A549 (cell line): Measurements from ENCODE around the gene CPB2. TPM values are rescaled to one million over a fixed set of nuclear protein-coding genes. Genes with fewer than 3 reads are reported as not detected.

Experiments used
- ATAC-seq, 2 experiments: fragments of 200-7000 bp in 1 of 2; fragments of >200 bp in 1 of 2; cut with Nextera tagmentation in 1 of 2; cut with Tn5 transposase in 1 of 2; 3 replicates each; pipeline versions ENCODE4 v1.8.0 to v1.9.1; 2018 to 2020; ENCODE audit warnings: mild to moderate bottlenecking in 1 of 2, moderate library complexity in 1 of 2
- CTCF ChIA-PET: fragments of 300-600 bp; sonication (Branson Sonifier 250); formaldehyde crosslinking; extraction: SDS; loops from one replicate; lab custom pipeline; 2021; ENCODE audit warnings: antibody characterized with exemption, inconsistent platforms; lab: Yijun Ruan, JAX
- POLR2A ChIA-PET: fragments of 350-600 bp; formaldehyde crosslinking; extraction: SDS; loops from one replicate; lab custom pipeline; 2021; ENCODE audit warnings: antibody characterized with exemption, inconsistent platforms; lab: Yijun Ruan, JAX
- DNase-seq, 2 experiments: peaks; one replicate each; pipeline versions ENCODE4 v3.0.0 to v3.0.0-alpha.2; 2011 to 2016; ENCODE audit warnings: low read depth in 1 of 2, low spot score in 1 of 2
- FAIRE-seq: peaks from 2 replicates; lab custom pipeline; 2011; peaks lifted over from hg19 to GRCh38; lab: Jason Lieb, UNC
- H3K27ac ChIP-seq, 2 experiments: fragments of >200 bp; sonication (Bioruptor Twin); formaldehyde crosslinking; 3 replicates each; pipeline ENCODE4 v1.5.1; 2016 to 2017
- H3K4me1 ChIP-seq: fragments of >200 bp; sonication (Bioruptor Twin); formaldehyde crosslinking; 3 replicates; pipeline ENCODE4 v1.6.1; 2016
- H3K4me2 ChIP-seq: fragments of >200 bp; sonication (Bioruptor Twin); formaldehyde crosslinking; 3 replicates; pipeline ENCODE4 v1.6.1; 2016
- H3K4me3 ChIP-seq: fragments of >200 bp; sonication (Bioruptor Twin); formaldehyde crosslinking; 3 replicates; pipeline ENCODE4 v1.5.1; 2016
- H3K9me3 ChIP-seq: fragments of >200 bp; sonication (Bioruptor Twin); formaldehyde crosslinking; 3 replicates; pipeline ENCODE4 v1.6.1; 2016
- CBX2 ChIP-seq: fragments of 200-600 bp; sonication (generic); IDR thresholded peaks from 2 replicates; pipeline ENCODE4 v1.6.1; 2016; ENCODE audit warnings: low read depth, mild to moderate bottlenecking, borderline replicate concordance
- CBX8 ChIP-seq: fragments of 200-600 bp; sonication (generic); IDR thresholded peaks from 2 replicates; pipeline ENCODE4 v1.6.1; 2016
- CEBPB ChIP-seq, 2 experiments: fragments of >200 bp in 1 of 2; sonication (Bioruptor Twin) in 1 of 2; formaldehyde crosslinking in 1 of 2; IDR thresholded peaks; 2 replicates each; pipeline ENCODE4 v1.6.1; 2012 to 2016
- EHMT2 ChIP-seq: fragments of 200-600 bp; sonication (generic); IDR thresholded peaks from 2 replicates; pipeline ENCODE4 v1.6.1; 2016; ENCODE audit warnings: antibody characterized with exemption, low read depth, mild to moderate bottlenecking, moderate library complexity
- EP300 ChIP-seq, 2 experiments: fragments of >200 bp; sonication (Bioruptor Twin); formaldehyde crosslinking; IDR thresholded peaks; 2 replicates in 1 of 2; 3 replicates in 1 of 2; pipeline ENCODE4 v1.6.1; 2016 to 2017
- GATA3 ChIP-seq: IDR thresholded peaks from 2 replicates; pipeline ENCODE4 v1.6.1; 2012; ENCODE audit warnings: borderline replicate concordance
- HEYL ChIP-seq: fragments of 250-450 bp; sonication (Bioruptor Pico); IDR thresholded peaks from 2 replicates; pipeline ENCODE4 v1.8.0; 2021; ENCODE audit warnings: mild to moderate bottlenecking, moderate library complexity
- HOXB5 ChIP-seq: fragments of 250-450 bp; sonication (Bioruptor Pico); IDR thresholded peaks from 2 replicates; pipeline ENCODE4 v1.5.0; 2020; ENCODE audit warnings: mild to moderate bottlenecking, moderate library complexity
- JUNB ChIP-seq: fragments of >200 bp; sonication (Bioruptor Twin); formaldehyde crosslinking; IDR thresholded peaks from 2 replicates; pipeline ENCODE4 v1.6.1; 2016
- KDM1A ChIP-seq: fragments of 200-600 bp; sonication (generic); IDR thresholded peaks from 2 replicates; pipeline ENCODE4 v1.6.1; 2016; ENCODE audit warnings: low read depth, mild to moderate bottlenecking
- MYC ChIP-seq: IDR thresholded peaks from 2 replicates; pipeline ENCODE4 v1.6.1; 2012; ENCODE audit warnings: mild to moderate bottlenecking, inconsistent platforms, low read length, improper control_type of control experiment, borderline replicate concordance
- POLR2A ChIP-seq: IDR thresholded peaks from 2 replicates; pipeline ENCODE4 v1.6.1; 2012; ENCODE audit warnings: mild to moderate bottlenecking, low read length
- REST ChIP-seq: fragments of 200-600 bp; sonication (generic); IDR thresholded peaks from 2 replicates; pipeline ENCODE4 v1.6.1; 2016; ENCODE audit warnings: antibody characterized with exemption, mild to moderate bottlenecking, moderate library complexity
- RNF2 ChIP-seq: fragments of 200-600 bp; sonication (generic); IDR thresholded peaks from 2 replicates; pipeline ENCODE4 v1.6.1; 2016; ENCODE audit warnings: low read depth, mild to moderate bottlenecking, antibody characterized with exemption, moderate library complexity, borderline replicate concordance
- SREBF2 ChIP-seq: fragments of 450-650 bp; IDR thresholded peaks from 2 replicates; pipeline ENCODE4 v1.6.1; 2014; ENCODE audit warnings: mild to moderate bottlenecking, moderate library complexity
- TP53 ChIP-seq: fragments of 250-450 bp; sonication (Bioruptor Pico); IDR thresholded peaks from 2 replicates; pipeline ENCODE4 v1.5.0; 2021; ENCODE audit warnings: mild to moderate bottlenecking, moderate library complexity
- ZC3H11A ChIP-seq: fragments of 450-650 bp; IDR thresholded peaks from 2 replicates; pipeline ENCODE4 v1.6.1; 2014; ENCODE audit warnings: antibody characterized with exemption, mild to moderate bottlenecking
- ZFP36 ChIP-seq: fragments of 450-650 bp; IDR thresholded peaks from 2 replicates; pipeline ENCODE4 v1.6.1; 2014; ENCODE audit warnings: borderline replicate concordance; ENCODE audit not compliant: partially characterized antibody
- WGBS: methylation state at CpG from one replicate; pipeline ENCODE4 v1.1.6; 2017; ENCODE audit errors: missing lambda C conversion rate; 5-methylcytosine and 5-hydroxymethylcytosine counted together
- polyA plus RNA-seq, 4 experiments: library from polyadenylated mRNA; depleted of rRNA in 3 of 4; stranded (reverse); fragments of >200 nt; fragmentation: RNase III in 1 of 4; extraction: RNeasy Plus Mini Kit Qiagen cat#74134 plus additional on column Dnase treatment in 1 of 4; gene quantifications; 2 replicates in 3 of 4; 3 replicates in 1 of 4; pipeline ENCODE4 v1.2.3, GENCODE V29; 2011 to 2017
- TF ChIP-seq, protein P1 (sequence below): fragments of 250-450 bp; sonication (Bioruptor Pico); IDR thresholded peaks from 2 replicates; pipeline ENCODE4 v1.5.0; 2020; ENCODE audit warnings: low read depth, mild to moderate bottlenecking, moderate library complexity
- TF ChIP-seq, protein P2 (sequence below): IDR thresholded peaks from 2 replicates; pipeline ENCODE4 v1.6.1; 2012; ENCODE audit warnings: low read depth, borderline replicate concordance

CPB2 gene
- polyA plus RNA-seq, 2 of the 4 experiments (the other 2 are of a cell fraction): 0.05 to 0.48 TPM

- no peak for FAIRE-seq
- POLR2A ChIA-PET: no interaction called here
Observed at GRCh38 chr13:46094478-46094877, 10.4 kb downstream of the CPB2 start.

DNA sequence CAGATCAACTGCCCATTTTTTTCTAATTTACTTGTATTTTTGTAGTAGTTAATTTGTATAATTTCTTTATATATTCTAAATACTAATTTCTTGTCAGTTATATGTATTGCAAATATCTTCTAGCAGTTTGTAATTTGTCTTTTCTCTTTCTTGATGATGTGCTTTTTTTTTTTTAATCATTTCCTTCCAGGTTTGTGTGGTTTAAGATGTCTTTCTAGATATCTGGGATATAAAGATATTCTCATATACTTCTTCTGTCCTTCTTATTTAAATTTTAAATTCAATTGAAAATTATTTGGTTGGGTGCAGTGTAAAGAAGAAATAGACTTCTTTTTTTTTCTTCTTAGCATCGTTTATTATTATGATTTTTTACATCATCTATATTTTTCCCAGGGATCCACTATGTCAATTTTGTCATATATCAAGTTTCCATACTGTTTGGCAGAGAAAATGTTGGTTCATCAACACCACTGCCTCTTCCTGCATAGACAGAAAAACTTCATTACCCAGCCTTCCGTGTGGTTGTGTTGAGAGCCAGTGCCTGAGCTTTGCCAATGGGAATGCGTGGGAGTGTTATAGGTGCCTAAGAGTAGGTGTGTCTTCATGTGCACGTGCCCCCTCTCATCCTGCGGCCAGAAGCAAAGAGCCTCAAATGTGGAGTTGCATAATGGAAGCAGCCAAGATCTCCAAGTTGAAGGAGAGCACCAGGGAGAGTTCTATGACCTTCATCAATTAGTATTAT is 15.8 kb downstream of the CPB2 start:
- TF ChIP-seq REST (no peak), RNF2 (no peak), CEBPB (IDR thresholded peaks at IDR 0.05) (no peak), CBX2 (no peak), ZC3H11A (no peak), CBX8 (no peak)
- TF ChIP-seq, protein P1, sequence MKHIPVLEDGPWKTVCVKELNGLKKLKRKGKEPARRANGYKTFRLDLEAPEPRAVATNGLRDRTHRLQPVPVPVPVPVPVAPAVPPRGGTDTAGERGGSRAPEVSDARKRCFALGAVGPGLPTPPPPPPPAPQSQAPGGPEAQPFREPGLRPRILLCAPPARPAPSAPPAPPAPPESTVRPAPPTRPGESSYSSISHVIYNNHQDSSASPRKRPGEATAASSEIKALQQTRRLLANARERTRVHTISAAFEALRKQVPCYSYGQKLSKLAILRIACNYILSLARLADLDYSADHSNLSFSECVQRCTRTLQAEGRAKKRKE (CRISPR knock-in tag): no peak
- TF ChIP-seq, protein P2, sequence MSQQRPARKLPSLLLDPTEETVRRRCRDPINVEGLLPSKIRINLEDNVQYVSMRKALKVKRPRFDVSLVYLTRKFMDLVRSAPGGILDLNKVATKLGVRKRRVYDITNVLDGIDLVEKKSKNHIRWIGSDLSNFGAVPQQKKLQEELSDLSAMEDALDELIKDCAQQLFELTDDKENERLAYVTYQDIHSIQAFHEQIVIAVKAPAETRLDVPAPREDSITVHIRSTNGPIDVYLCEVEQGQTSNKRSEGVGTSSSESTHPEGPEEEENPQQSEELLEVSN: no peak
- DNase-seq: no peak
- Histone ChIP-seq H3K9me3 (no peaks in the 10 kb centered on the region), H3K4me1 (no peaks in the 10 kb centered on the region), H3K27ac (no peak overlapping the region), H3K4me3 (no peak overlapping the region), H3K4me2 (no peak overlapping the region)
- WGBS: 67% methylated on average over 5 of the region's 5 CpGs
- CTCF ChIA-PET: no interaction called here
- ATAC-seq: no peak
- POLR2A ChIA-PET: no interaction called here
- FAIRE-seq: no peak

More at GRCh38 chr13:46094478-46094877, 10.4 kb downstream of the CPB2 start:
- WGBS: 68% methylated on average over 3 of the region's 3 CpGs
- H3K4me2 ChIP-seq: no peak overlapping the region
- no peak overlapping the region for H3K27ac ChIP-seq
- peaks cover 12% of the 10 kb centered on the region; the same call in 2 of the 3 replicates for H3K4me1 ChIP-seq
- DNase-seq (no peak), ATAC-seq (no peak)
- H3K9me3 ChIP-seq: no peaks in the 10 kb centered on the region
- no peak overlapping the region for H3K4me3 ChIP-seq
- no peak for TF ChIP-seq HEYL (CRISPR knock-in tag)
- TF ChIP-seq SREBF2: no peak
- TF ChIP-seq EHMT2: no peak
- TF ChIP-seq, protein P1 (CRISPR knock-in tag): no peak
- TF ChIP-seq KDM1A: no peak
- TF ChIP-seq, protein P2: no peak
- TF ChIP-seq JUNB: no peak
- TF ChIP-seq ZFP36: no peak
- no peak for TF ChIP-seq EP300 (IDR thresholded peaks at IDR 0.05)
- TF ChIP-seq HOXB5 (CRISPR knock-in tag): no peak
- TF ChIP-seq GATA3: no peak
- TF ChIP-seq MYC: no peak
- no peak for TF ChIP-seq TP53 (CRISPR knock-in tag)
- no peak for TF ChIP-seq RNF2
- TF ChIP-seq POLR2A: no peak
- CTCF ChIA-PET: no interaction called here
